PC-9 (cell line): Measurements from ENCODE around the gene ATG4B. TPM values are rescaled to one million over a fixed set of nuclear protein-coding genes. Genes with fewer than 3 reads are reported as not detected.
A peak's percentile ranks its signal among the peaks of the same experiment; 100 is the strongest.

ENCODE experiments used
- BruUV-seq: library from RNA; stranded (reverse); fragments of 400-500 nt; replicated peaks from 2 replicates; lab custom pipeline; 2021; lab: Mats Ljungman, UMichigan
- CTCF ChIA-PET: fragments of 300-600 bp; sonication (Branson Sonifier 250); formaldehyde crosslinking; loops from one replicate; lab custom pipeline; 2022; ENCODE audit warnings: antibody characterized with exemption; lab: Charles Lee
- POLR2A ChIA-PET: fragments of 300-600 bp; sonication (Branson Sonifier 250); formaldehyde crosslinking; loops from one replicate; lab custom pipeline; 2022; ENCODE audit warnings: antibody characterized with exemption; ENCODE audit not compliant: unreplicated experiment; lab: Charles Lee
- DNase-seq, 2 experiments: peaks; one replicate each; pipeline versions ENCODE4 v3.0.0 to v3.0.0-alpha.2; 2015 to 2022; ENCODE audit warnings: mixed read lengths in 1 of 2
- H2AFZ ChIP-seq: fragments of 200-600 bp; sonication (generic); 2 replicates; pipeline ENCODE4 v1.8.1; 2017; ENCODE audit warnings: antibody characterized with exemption
- H3F3A ChIP-seq: fragments of 200-600 bp; sonication (generic); 2 replicates; pipeline ENCODE4 v1.8.1; 2017; ENCODE audit warnings: antibody characterized with exemption, mild to moderate bottlenecking, low read depth; ENCODE audit not compliant: insufficient read depth
- H3K27ac ChIP-seq: fragments of 200-600 bp; sonication (generic); 2 replicates; pipeline ENCODE4 v1.6.1; 2016; ENCODE audit warnings: mixed run types
- H3K27me3 ChIP-seq: fragments of 200-600 bp; sonication (generic); 2 replicates; pipeline ENCODE4 v1.6.1; 2016; ENCODE audit warnings: low read depth, mixed run types; ENCODE audit not compliant: insufficient read depth
- H3K36me3 ChIP-seq: fragments of 200-600 bp; sonication (generic); 2 replicates; pipeline ENCODE4 v1.6.1; 2016; ENCODE audit warnings: low read depth, mixed run types
- H3K4me1 ChIP-seq: fragments of 200-600 bp; sonication (generic); replicated peaks from 2 replicates; pipeline ENCODE4 v1.6.1; 2016; ENCODE audit warnings: mixed run types; ENCODE audit not compliant: insufficient read depth
- H3K4me2 ChIP-seq: fragments of 200-600 bp; sonication (generic); 2 replicates; pipeline ENCODE4 v1.6.1; 2017; ENCODE audit warnings: mixed run types
- H3K4me3 ChIP-seq: fragments of 200-600 bp; sonication (generic); 2 replicates; pipeline ENCODE4 v1.6.1; 2016; ENCODE audit warnings: mixed run types
- H3K79me2 ChIP-seq: fragments of 200-600 bp; sonication (generic); 2 replicates; pipeline ENCODE4 v1.6.1; 2017; ENCODE audit warnings: low read depth, mixed run types
- H3K9me2 ChIP-seq: fragments of 200-600 bp; sonication (generic); 2 replicates; pipeline ENCODE4 v1.8.1; 2017; ENCODE audit warnings: mild to moderate bottlenecking; ENCODE audit not compliant: insufficient read depth
- H3K9me3 ChIP-seq: fragments of 200-600 bp; sonication (generic); 2 replicates; pipeline ENCODE4 v1.8.1; 2016; ENCODE audit warnings: low read depth; ENCODE audit not compliant: insufficient read depth
- H4K20me1 ChIP-seq: fragments of 200-600 bp; sonication (generic); 2 replicates; pipeline ENCODE4 v1.8.1; 2017; ENCODE audit not compliant: insufficient read depth
- CTCF ChIP-seq: fragments of 200-600 bp; sonication (generic); conservative IDR thresholded peaks from 2 replicates; pipeline ENCODE4 v1.6.1; 2017; ENCODE audit warnings: mixed run types, antibody characterized with exemption, mild to moderate bottlenecking, moderate library complexity
- EZH2 ChIP-seq: fragments of 200-600 bp; sonication (generic); IDR thresholded peaks from 2 replicates; pipeline ENCODE4 v1.8.0; 2017; ENCODE audit warnings: antibody characterized with exemption, low read depth
- intact Hi-C: fragments of 100-400 bp; cut with micrococcal nuclease; formaldehyde crosslinking; loops from one replicate; pipeline ENCODE4 v1.10.0; 2022; ENCODE audit not compliant: unreplicated experiment
- total RNA-seq: library from RNA; stranded (reverse); gene quantifications from 2 replicates; pipeline ENCODE4 v1.2.3, GENCODE V29; 2021

ATG4B gene
- total RNA-seq, 1 experiment from 2014 or later: 162 TPM

GRCh38 chr2:241672243-241673188 is 35.0 kb downstream of the ATG4B start:
- no peak overlapping the region for H3K4me2 ChIP-seq
- H3F3A ChIP-seq: peaks cover 21% of the 10 kb centered on the region
- H3K79me2 ChIP-seq: no peaks in the 10 kb centered on the region
- TF ChIP-seq EZH2: no peak
- TF ChIP-seq CTCF: no peak
- no peak overlapping the region for H3K4me3 ChIP-seq
- no peak overlapping the region for H2AFZ ChIP-seq
- no peaks in the 10 kb centered on the region for H3K27me3 ChIP-seq
- POLR2A ChIA-PET: no interaction called here
- no peak overlapping the region for H3K27ac ChIP-seq
- no peaks in the 10 kb centered on the region; the same call in 1 of the 2 replicates for H3K36me3 ChIP-seq
- BruUV-seq: no TSS peak
- peaks cover 12% of the 10 kb centered on the region; the same call in 1 of the 2 replicates for H4K20me1 ChIP-seq
- intact Hi-C loops: no loop called here
- CTCF ChIA-PET: no interaction called here
- H3K9me2 ChIP-seq: no peaks in the 10 kb centered on the region
- no peaks in the 10 kb centered on the region for H3K4me1 ChIP-seq
- no peak for DNase-seq
- no peaks in the 10 kb centered on the region for H3K9me3 ChIP-seq

GRCh38 chr2:241673189-241673663 is 35.7 kb downstream of the ATG4B start:
- BruUV-seq: TSS peak; percentile 22
- H3K9me2 ChIP-seq: no peaks in the 10 kb centered on the region
- H3K36me3 ChIP-seq: no peaks in the 10 kb centered on the region; the same call in 1 of the 2 replicates
- H3K4me3 ChIP-seq: no peak overlapping the region
- no peak overlapping the region for H2AFZ ChIP-seq
- H3K79me2 ChIP-seq: no peaks in the 10 kb centered on the region
- no peaks in the 10 kb centered on the region for H3K27me3 ChIP-seq
- H3K9me3 ChIP-seq: no peaks in the 10 kb centered on the region
- H3K4me1 ChIP-seq: no peaks in the 10 kb centered on the region
- H3F3A ChIP-seq: peaks cover 21% of the 10 kb centered on the region
- no peak for DNase-seq
- intact Hi-C loops: no loop called here
- ChIA-PET CTCF (no interaction called here), POLR2A (no interaction called here)
- H4K20me1 ChIP-seq: peaks cover 15% of the 10 kb centered on the region; the same call in 1 of the 2 replicates
- H3K4me2 ChIP-seq: no peak overlapping the region
- no peak for TF ChIP-seq EZH2
- TF ChIP-seq CTCF: no peak
- H3K27ac ChIP-seq: no peak overlapping the region

DNA sequence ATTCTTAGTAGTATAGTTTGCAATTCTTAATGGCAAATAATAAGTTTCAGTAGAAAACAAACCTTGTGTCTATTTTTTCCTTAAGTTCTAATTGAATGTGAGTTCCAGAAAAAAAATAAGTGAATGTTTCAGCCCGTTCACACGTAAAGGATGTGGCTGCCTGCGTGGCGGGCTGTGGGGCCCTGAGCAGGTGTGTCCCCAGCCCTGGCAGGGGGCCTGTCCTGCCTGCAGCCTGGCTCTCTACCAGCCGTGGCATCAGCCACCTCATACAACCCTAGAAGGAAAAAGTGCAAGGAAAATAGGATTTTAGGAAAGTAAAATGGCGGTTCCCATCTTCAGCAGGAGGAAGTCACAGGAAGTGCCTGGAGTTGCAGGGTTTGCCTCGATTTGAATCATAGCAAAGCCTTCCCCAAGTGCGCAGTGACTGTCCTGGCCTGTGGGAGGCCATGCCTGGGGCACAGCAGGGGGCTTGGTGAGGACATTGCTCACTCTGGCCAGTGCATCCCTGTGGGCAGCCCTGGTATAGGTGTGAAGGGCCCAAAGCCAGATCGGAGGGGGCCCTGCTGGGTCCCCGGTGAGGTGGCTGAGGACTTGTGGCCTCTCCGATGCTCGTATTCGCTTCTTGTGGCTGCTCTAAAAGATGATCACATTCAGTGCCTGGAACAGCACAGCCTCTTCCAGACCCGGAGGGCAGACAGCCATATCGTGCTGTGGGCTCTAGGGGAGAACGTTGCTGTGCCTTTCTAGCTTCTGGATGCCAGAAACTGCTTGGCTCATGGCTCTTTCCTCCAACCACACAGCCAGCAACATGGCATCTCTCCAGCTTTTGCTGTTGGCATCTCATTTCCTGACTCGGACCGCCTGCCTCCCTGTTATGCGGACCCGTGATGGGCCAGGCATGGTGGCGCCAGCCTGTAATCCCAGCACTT is 36.6 kb downstream of the ATG4B start:
- no TSS peak for BruUV-seq
- H3K27ac ChIP-seq: no peak overlapping the region
- no peak for DNase-seq
- H2AFZ ChIP-seq: no peak overlapping the region
- H3K9me2 ChIP-seq: no peaks in the 10 kb centered on the region
- no peaks in the 10 kb centered on the region for H3K27me3 ChIP-seq
- peaks cover 6% of the 10 kb centered on the region; the same call in 1 of the 2 replicates for H3K36me3 ChIP-seq
- H3K4me3 ChIP-seq: no peak overlapping the region
- CTCF ChIA-PET: interaction anchor here (0.7 kb wide), 1 partner anchor 859 kb away, joined by 3 read pairs; no protein-coding TSS in a partner anchor
- POLR2A ChIA-PET: no interaction called here
- no peaks in the 10 kb centered on the region for H3K4me1 ChIP-seq
- no peaks in the 10 kb centered on the region for H3K79me2 ChIP-seq
- no peak for TF ChIP-seq EZH2
- TF ChIP-seq CTCF: no peak
- H3K9me3 ChIP-seq: no peaks in the 10 kb centered on the region
- intact Hi-C loops: no loop called here
- H3F3A ChIP-seq: peaks cover 22% of the 10 kb centered on the region
- no peak overlapping the region for H3K4me2 ChIP-seq
- H4K20me1 ChIP-seq: peaks cover 20% of the 10 kb centered on the region; the same call in 1 of the 2 replicates
